HUES48 (cell line): ENCODE results near the gene TLR1.

ENCODE experiments used
- H3K27ac ChIP-seq: one replicate; pipeline ENCODE4 v1.7.0; 2013; ENCODE audit warnings: low read depth, low read length, inconsistent platforms
- H3K27me3 ChIP-seq: 2 replicates; pipeline ENCODE4 v1.6.1; 2013; ENCODE audit warnings: mild to moderate bottlenecking, low read length; ENCODE audit not compliant: control insufficient read depth, insufficient read depth
- H3K36me3 ChIP-seq: 2 replicates; pipeline ENCODE4 v1.6.1; 2013; ENCODE audit warnings: low read length; ENCODE audit not compliant: control insufficient read depth, insufficient read depth
- H3K4me1 ChIP-seq: 2 replicates; pipeline ENCODE4 v1.6.1; 2013; ENCODE audit warnings: mild to moderate bottlenecking, low read length; ENCODE audit not compliant: control insufficient read depth, insufficient read depth
- H3K4me3 ChIP-seq: 2 replicates; pipeline ENCODE4 v1.5.1; 2013; ENCODE audit warnings: mild to moderate bottlenecking, low read depth, low read length
- H3K9ac ChIP-seq: 2 replicates; pipeline ENCODE4 v1.6.1; 2013; ENCODE audit warnings: mild to moderate bottlenecking, low read depth, low read length, moderate library complexity
- H3K9me3 ChIP-seq: 2 replicates; pipeline ENCODE4 v1.6.1; 2013; ENCODE audit warnings: low read length; ENCODE audit not compliant: control insufficient read depth, insufficient read depth

TLR1 gene

DNA sequence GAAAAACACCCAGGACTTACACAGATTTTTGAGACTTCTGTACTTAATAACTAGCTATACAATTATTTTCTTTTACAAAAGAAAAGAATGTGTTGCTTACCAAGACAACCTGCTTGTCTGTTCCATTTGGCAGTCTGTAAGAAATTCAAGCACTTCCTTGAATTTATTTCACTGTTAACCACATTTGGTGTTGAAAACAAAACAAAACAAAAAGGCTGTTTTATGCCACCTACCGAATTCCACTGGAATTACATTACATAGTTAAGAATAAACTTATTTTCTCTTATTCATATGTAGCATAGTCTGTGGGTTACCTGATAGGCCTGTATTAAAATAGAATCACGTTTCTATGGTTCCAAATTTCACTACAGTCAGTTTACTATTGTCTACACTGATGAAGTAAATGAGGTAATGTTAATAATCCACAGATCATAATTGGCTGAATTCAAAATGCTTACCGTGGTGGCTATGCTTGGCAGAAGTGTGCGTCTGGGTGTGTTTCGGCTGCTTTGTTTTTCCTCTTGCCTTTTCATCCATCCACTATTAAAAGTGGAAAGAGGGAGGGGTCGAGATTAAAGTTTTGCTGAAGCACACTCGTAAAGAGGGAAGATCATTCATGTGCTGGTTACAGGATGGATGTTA is at the start of gene TLR1:
Gene TLR1, minus strand, starts transcription at position 138 of the 642 bp plus-strand sequence. CDS start 5,960 bp downstream, outside the sequence.
- H3K9me3 ChIP-seq: peaks cover 18% of the 10 kb centered on the region
- no peaks in the 10 kb centered on the region for H3K36me3 ChIP-seq
- no peak within 1 kb of the TSS for H3K27ac ChIP-seq
- H3K9ac ChIP-seq: no peak within 1 kb of the TSS
- no peaks in the 10 kb centered on the region for H3K4me1 ChIP-seq
- H3K4me3 ChIP-seq: no peak within 1 kb of the TSS
- no peaks in the 10 kb centered on the region for H3K27me3 ChIP-seq

- no peaks in the 10 kb centered on the region for H3K36me3 ChIP-seq
- H3K9me3 ChIP-seq: peaks cover 5% of the 10 kb centered on the region; the same call in 1 of the 2 replicates
- no peaks in the 10 kb centered on the region for H3K27me3 ChIP-seq
- H3K4me1 ChIP-seq: 0 out of 2 replicates have a peak, but pooled peaks cover 5% of the 10 kb centered on the region
- no peak overlapping the region for H3K9ac ChIP-seq
- no peak overlapping the region for H3K4me3 ChIP-seq
- no peak overlapping the region for H3K27ac ChIP-seq
Observed at GRCh38 chr4:38846015-38846414, 41.4 kb upstream of the TLR1 start.

GRCh38 chr4:38842994-38843393 is 38.4 kb upstream of the TLR1 start:
- Histone ChIP-seq H3K9ac (no peak overlapping the region), H3K4me3 (no peak overlapping the region), H3K4me1 (0 out of 2 replicates have a peak, but pooled peaks cover 5% of the 10 kb centered on the region), H3K36me3 (no peaks in the 10 kb centered on the region), H3K9me3 (peaks cover 5% of the 10 kb centered on the region; the same call in 1 of the 2 replicates), H3K27me3 (no peaks in the 10 kb centered on the region), H3K27ac (no peak overlapping the region)

GRCh38 chr4:38837849-38838248 is 33.3 kb upstream of the TLR1 start:
- no peaks in the 10 kb centered on the region for H3K9me3 ChIP-seq
- no peak overlapping the region for H3K27ac ChIP-seq

DNA sequence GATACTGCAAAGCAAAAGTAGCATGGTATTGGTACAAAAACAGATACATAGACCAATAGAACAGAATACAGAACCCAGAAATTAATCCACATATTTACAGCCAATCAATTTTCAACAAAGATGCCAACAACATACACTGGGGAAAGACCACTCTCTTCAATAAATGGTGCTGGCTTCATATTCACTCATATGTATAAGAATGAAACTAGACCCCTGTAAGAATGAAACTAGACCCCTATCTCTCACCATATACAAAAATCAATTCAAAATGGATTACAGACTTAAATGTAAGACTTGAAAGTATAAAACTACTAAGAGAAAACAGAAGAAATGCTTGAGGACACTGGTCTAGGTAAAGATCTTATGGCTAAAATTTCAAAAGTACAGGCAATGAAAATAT is 32.7 kb upstream of the TLR1 start:
- Histone ChIP-seq H3K27ac (no peak overlapping the region), H3K27me3 (no peaks in the 10 kb centered on the region), H3K36me3 (no peaks in the 10 kb centered on the region), H3K4me1 (no peaks in the 10 kb centered on the region), H3K9me3 (no peaks in the 10 kb centered on the region), H3K4me3 (no peak overlapping the region), H3K9ac (no peak overlapping the region)

More at GRCh38 chr4:38837849-38838248, 33.3 kb upstream of the TLR1 start:
- no peaks in the 10 kb centered on the region for H3K4me1 ChIP-seq
- H3K36me3 ChIP-seq: no peaks in the 10 kb centered on the region
- no peak overlapping the region for H3K9ac ChIP-seq
- H3K4me3 ChIP-seq: no peak overlapping the region
- no peaks in the 10 kb centered on the region for H3K27me3 ChIP-seq

DNA sequence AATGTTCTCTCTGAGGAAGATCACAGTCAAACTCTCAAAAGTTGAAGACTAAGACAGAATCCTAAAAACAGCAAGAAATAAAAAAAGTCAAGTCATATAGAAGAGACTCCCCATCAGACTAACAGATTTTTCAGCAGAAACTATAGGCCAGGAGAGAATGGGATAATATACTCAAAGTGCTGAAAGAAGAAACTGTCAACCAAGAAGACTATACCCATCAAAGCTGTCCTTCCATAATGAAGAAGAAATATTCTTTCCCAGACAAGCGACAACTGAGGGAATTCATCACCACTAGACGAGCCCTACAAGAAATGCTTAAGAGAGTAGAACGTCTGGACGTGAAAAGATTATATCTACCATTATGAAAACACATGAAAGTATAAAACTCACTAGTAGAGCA is 30.0 kb upstream of the TLR1 start:
- no peak overlapping the region for H3K4me3 ChIP-seq
- H3K27me3 ChIP-seq: no peaks in the 10 kb centered on the region
- H3K9me3 ChIP-seq: no peaks in the 10 kb centered on the region
- no peak overlapping the region for H3K9ac ChIP-seq
- no peak overlapping the region for H3K27ac ChIP-seq
- no peaks in the 10 kb centered on the region for H3K36me3 ChIP-seq
- no peaks in the 10 kb centered on the region for H3K4me1 ChIP-seq

GRCh38 chr4:38832624-38833528 is 28.3 kb upstream of the TLR1 start:
- no peaks in the 10 kb centered on the region for H3K27me3 ChIP-seq
- H3K4me3 ChIP-seq: no peak overlapping the region
- H3K9ac ChIP-seq: no peak overlapping the region
- H3K4me1 ChIP-seq: no peaks in the 10 kb centered on the region
- H3K27ac ChIP-seq: no peak overlapping the region
- H3K9me3 ChIP-seq: no peaks in the 10 kb centered on the region
- H3K36me3 ChIP-seq: no peaks in the 10 kb centered on the region

GRCh38 chr4:38832206-38832605 is 27.6 kb upstream of the TLR1 start:
- H3K9ac ChIP-seq: no peak overlapping the region
- H3K27ac ChIP-seq: no peak overlapping the region
- no peaks in the 10 kb centered on the region for H3K36me3 ChIP-seq
- no peaks in the 10 kb centered on the region for H3K9me3 ChIP-seq
- H3K27me3 ChIP-seq: no peaks in the 10 kb centered on the region
- H3K4me1 ChIP-seq: no peaks in the 10 kb centered on the region
- no peak overlapping the region for H3K4me3 ChIP-seq

DNA sequence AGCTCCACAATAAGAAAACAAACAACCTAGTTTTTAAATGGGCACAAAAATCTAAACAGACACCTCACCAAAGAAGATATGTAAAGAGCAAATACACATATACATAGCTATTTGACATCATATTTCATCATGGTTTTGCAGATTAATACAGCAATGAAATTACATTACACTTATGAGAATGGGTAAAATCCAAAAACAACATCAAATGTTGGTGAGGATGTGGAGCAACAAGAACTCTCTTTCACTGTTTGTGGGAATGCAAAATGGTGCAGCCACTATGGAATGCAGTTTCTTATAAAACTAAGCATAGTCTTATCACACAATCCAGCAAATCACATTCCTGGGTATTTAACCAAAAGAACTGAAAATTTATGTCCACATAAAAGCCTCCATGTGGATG is 27.1 kb upstream of the TLR1 start:
- Histone ChIP-seq H3K27me3 (no peaks in the 10 kb centered on the region), H3K4me3 (no peak overlapping the region), H3K36me3 (no peaks in the 10 kb centered on the region), H3K27ac (no peak overlapping the region), H3K9ac (no peak overlapping the region), H3K4me1 (no peaks in the 10 kb centered on the region), H3K9me3 (no peaks in the 10 kb centered on the region)

- Histone ChIP-seq H3K36me3 (no peaks in the 10 kb centered on the region), H3K27me3 (no peaks in the 10 kb centered on the region), H3K9ac (no peak overlapping the region), H3K4me3 (no peak overlapping the region), H3K9me3 (no peaks in the 10 kb centered on the region), H3K4me1 (no peaks in the 10 kb centered on the region), H3K27ac (no peak overlapping the region)
Observed at GRCh38 chr4:38829237-38829636, 24.6 kb upstream of the TLR1 start.

GRCh38 chr4:38823766-38824165 is 19.2 kb upstream of the TLR1 start:
- Histone ChIP-seq H3K27me3 (no peaks in the 10 kb centered on the region), H3K9me3 (peaks cover 6% of the 10 kb centered on the region), H3K4me3 (no peak overlapping the region), H3K27ac (no peak overlapping the region), H3K9ac (no peak overlapping the region), H3K4me1 (no peaks in the 10 kb centered on the region), H3K36me3 (no peaks in the 10 kb centered on the region)
